HG02943 (cell line): ENCODE results near the gene ORM1.

Experiments used
- ATAC-seq: cut with Tn5 transposase; IDR thresholded peaks from one replicate; pipeline ENCODE4 v1.9.1; 2021; ENCODE audit warnings: mild to moderate bottlenecking, low read depth, moderate library complexity; ENCODE audit not compliant: unreplicated experiment

ORM1 gene

DNA sequence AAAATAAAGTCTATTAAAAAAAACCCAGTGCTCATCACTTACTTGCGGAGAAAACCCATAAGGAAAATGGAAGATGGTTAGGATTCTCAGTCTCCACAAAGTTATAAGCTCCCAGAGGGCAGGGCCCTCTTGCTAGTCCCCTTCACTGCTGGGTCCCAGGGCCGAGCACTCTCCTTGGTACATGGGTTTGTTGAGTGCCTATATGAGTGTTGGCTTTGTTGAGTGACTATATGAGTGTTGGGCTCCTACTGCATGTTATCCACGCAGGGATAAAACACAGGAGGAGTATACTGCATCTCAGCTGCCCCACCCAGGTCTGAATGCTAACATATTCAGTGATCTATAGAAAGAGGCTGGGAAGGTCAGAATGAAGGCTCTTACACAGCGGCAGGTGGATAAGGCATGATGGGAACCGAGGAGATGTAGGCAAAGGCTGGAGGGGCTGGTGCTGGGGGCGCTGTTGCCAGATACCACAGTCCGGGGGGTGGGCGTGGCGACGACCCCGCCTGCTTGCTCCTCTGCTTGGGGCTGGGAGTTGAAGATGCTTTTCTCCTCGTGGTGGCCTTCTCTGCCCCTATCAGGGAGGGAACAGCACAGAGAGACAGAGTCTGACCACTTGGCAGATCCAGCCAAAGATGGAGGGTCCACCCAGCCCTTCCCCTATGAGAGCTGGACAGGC lies 18.4 kb downstream of the ORM1 start:
- ATAC-seq: no peak

GRCh38 chr9:114341991-114342390 lies 19.1 kb downstream of the ORM1 start:
- no peak for ATAC-seq

- ATAC-seq: no peak
Measured at GRCh38 chr9:114342755-114343440, 20.0 kb downstream of the ORM1 start.

- ATAC-seq: no peak
Measured at GRCh38 chr9:114343471-114344187, 20.7 kb downstream of the ORM1 start.

DNA sequence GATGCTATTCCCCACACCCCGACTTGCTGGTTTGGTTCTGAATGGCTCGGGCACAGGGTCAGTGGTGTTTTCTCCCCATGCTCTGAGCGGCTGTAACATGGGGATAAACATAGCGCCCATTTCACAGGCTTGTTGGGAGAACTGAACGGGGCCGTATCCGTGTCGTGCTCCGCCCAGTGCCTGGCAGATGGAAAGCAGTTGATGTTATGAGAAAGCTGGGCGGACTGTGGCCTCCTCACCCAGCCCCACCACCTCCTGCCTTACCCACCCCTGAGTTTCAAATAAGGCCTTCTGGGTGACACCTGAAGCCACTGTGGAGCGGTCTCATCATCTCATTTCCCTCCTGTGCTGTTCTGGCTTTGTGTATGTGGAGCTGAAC lies 21.3 kb downstream of the ORM1 start:
- no peak for ATAC-seq

DNA sequence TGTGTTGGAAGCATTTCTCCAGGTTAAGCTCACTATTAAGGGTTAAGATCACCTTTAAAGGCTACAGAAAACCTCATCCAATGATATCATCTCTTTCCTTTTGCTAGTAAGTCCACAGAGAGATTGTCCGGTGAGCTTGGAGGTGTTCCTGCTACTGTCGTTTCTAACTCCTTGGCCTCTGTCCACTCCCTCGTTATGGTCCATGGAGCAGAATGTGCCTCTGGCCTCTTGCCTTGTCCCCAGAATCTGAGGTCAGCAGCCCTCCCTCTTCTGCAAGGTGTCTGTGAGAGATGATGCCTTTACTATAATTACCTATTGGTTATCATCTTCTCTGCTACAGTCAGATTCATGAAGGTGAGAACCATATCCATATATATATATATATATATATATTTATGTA lies 21.8 kb downstream of the ORM1 start:
- no peak for ATAC-seq

DNA sequence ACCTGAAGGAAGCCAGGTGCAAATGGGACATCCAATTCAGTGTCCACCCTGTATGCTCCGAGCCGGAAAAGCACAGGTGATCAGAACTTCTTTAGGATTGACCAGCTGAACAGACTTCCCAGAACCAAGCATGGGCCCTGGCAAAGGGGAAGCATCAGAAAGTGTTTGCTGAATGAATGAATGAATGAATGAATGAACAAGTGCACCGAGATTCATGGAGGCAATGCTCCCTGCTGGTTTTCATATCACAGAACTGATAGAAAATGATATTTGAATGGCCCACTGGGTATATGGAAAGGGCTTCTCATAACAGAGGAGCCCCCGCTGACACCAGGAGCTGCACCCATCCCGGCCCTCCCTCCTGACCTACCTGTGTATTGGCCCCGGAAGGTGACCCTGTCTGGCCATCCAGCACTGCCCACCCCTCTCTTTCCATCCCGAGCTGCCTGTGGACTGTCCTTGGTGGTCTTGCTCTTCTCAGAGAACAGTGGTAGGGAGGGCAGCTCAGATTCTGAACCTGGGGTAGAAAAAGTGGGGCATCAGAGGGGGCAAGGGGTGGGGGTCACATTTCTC lies 22.7 kb downstream of the ORM1 start:
- no peak for ATAC-seq

DNA sequence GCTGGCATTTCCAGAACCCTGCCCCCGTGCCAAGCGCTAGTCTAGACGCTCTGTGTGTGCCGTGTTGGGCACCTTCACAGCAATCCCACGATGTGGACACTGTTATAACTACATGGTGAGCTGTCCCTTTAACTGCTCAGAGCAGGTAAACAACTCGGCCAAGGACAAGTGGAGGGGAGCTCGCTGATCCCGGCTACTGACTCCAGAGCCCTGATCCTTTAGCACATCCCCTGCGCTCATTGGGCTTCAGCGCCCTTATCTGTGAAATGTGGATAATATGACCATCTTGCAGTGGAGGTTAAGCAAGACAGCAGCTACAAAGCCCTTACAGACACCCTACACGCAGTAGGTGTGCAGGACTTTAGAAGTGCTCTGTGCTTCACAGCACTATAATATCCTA lies 23.2 kb downstream of the ORM1 start:
- ATAC-seq: no peak

DNA sequence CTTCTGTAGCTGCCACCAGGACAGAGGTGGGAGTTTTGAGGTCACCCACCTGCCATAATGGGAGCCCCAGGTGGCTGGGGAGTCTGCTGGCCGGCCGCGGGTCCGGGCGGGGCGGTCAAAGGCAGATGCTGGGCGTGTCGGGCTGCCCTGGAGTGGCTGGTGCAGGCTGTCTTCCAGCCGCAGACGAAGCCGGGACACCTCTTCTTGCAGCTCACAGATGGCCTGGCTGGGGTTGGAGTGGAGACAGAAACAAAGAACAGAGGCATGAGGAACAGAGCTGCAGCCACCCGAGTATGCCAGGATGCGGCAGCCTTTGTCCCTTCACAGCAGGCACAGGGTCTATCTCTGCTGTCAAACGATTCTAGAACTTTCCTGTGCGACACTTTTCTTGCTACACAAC lies 24.8 kb downstream of the ORM1 start:
- ATAC-seq: no peak

GRCh38 chr9:114348261-114348905 lies 25.5 kb downstream of the ORM1 start:
- no peak for ATAC-seq

GRCh38 chr9:114348906-114349482 lies 26.1 kb downstream of the ORM1 start:
- peak; percentile 92 for ATAC-seq

DNA sequence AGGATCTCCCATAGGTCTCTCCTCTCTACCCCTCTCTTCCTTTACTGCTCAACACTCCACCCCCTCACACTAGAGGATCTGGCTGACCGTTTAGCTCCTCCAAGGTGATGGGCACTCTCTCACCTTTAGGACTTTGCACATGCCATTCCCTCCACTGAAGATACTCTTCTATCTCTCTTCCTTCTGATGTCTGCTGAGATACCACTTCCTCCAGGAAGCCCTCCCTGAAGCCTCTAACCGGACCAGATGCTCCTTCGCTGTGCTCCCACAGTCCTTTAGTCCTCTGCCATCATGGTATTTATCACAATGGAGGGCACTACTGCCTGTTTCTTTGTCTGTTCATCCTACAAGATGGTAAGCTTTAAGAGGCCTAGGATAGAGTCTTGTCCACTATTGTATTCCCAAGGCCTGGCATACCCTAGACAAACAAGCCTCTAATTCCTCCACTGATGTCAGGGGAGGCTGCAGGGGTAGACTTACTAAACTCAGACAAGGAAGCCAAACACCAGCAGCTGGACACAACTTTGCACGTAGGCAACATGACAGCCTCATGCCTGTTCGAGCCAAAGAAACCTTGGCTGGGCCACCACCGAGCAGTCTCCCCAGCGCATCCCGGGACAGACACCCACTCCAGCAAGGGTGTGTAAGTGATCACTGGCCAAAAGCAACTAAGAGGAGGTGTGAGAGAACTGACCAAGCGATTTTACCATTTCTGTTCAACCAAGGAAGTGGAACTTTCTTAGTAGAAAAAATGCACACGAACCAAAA lies 27.0 kb downstream of the ORM1 start:
- no peak for ATAC-seq

GRCh38 chr9:114350636-114351401 lies 27.9 kb downstream of the ORM1 start:
- no peak for ATAC-seq

- no peak for ATAC-seq
Measured at GRCh38 chr9:114351932-114352331, 29.0 kb downstream of the ORM1 start.

DNA sequence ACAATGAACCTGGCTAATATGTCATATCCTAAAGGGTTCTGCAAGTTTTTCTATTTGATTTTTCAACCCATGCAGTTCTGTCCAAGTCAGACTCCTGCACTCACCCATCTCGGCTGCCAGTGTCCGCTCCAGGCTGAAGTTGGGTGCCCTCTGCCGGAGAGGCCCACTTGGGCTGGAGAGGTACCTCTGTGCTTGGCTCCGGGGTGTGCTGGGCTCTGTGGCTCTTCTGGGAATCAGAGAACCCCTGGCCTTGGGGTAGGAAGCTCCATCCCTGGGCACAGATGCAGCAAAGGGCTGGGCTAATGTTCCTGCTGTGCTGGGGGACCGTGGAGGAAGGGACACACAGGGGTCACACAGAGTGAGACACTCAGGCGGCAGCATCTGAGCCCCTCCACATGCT lies 32.9 kb downstream of the ORM1 start:
- no peak for ATAC-seq

DNA sequence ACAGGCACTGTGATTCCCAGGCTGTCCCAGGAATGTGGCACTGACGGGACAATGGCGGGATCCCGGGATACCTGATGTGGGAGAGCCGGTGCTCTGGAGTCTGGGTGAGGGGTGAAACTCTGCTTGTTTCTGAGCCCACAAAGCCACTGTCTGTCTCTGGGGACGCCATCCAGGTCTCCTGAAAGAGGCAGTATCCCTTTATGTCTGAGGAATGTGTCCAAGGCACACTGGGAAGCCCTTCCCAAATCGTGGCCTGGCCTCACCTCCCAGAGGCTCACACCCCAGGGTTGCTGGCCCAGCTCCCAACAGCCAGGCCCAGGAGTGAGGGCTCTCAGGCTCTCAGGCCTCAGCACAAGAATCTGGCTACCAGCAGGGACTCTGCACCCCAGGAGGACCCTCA lies 33.9 kb downstream of the ORM1 start:
- no peak for ATAC-seq

GRCh38 chr9:114357360-114357759 lies 34.5 kb downstream of the ORM1 start:
- no peak for ATAC-seq

- ATAC-seq: no peak
Measured at GRCh38 chr9:114357911-114358328, 35.0 kb downstream of the ORM1 start.

DNA sequence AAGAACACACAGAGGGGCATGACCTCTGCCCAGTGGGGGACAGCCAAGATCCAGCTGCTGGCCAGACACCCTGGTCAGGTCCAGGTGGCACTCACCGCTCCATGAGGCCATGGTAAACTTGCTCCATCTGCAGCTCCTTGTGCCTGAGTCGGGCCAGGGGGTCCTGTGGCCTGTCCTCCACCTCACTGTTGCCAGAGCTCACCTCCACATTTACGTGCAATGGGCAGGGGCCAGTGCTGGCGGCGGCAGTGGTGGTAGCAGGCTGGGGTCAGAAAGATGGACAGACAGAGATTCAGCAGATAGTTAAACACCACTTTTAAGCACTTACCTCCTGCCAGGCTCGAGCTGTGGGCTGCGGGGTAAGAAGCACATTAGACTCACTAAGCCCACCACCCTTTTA lies 36.9 kb downstream of the ORM1 start:
- no peak for ATAC-seq
